HEK293 (cell line): ENCODE data around the gene CACNA1S.

Experiments used
- CTCF ChIA-PET: fragments of 350-600 bp; formaldehyde crosslinking; extraction: SDS; loops from one replicate; lab custom pipeline; 2021; ENCODE audit warnings: antibody characterized with exemption; lab: Yijun Ruan, JAX
- POLR2A ChIA-PET: fragments of 300-600 bp; formaldehyde crosslinking; extraction: SDS; loops from one replicate; lab custom pipeline; 2020; ENCODE audit warnings: antibody characterized with exemption, inconsistent platforms; lab: Yijun Ruan, JAX
- H3K27ac ChIP-seq: fragments of 200-500 bp; sonication (Bioruptor generic); 2 replicates; pipeline ENCODE4 v1.5.1; 2014; ENCODE audit warnings: low read depth, low read length, control low read depth, inconsistent platforms; ENCODE audit errors: extremely low read depth
- H3K36me3 ChIP-seq, 2 experiments: fragments of 200-500 bp in 1 of 2; sonication (Bioruptor generic) in 1 of 2; 1 replicate in 1 of 2; 2 replicates in 1 of 2; pipeline ENCODE4 v1.5.1; 2014 to 2017; ENCODE audit warnings: inconsistent platforms in 2 of 2, low read length in 2 of 2; ENCODE audit not compliant: control insufficient read depth in 2 of 2, insufficient read depth in 1 of 2
- H3K4me1 ChIP-seq: fragments of 200-500 bp; sonication (Bioruptor generic); 2 replicates; pipeline ENCODE4 v1.5.1; 2014; ENCODE audit warnings: mild to moderate bottlenecking, low read length, inconsistent platforms; ENCODE audit not compliant: control insufficient read depth, insufficient read depth
- H3K4me3 ChIP-seq: 2 replicates; pipeline ENCODE4 v1.5.1; 2011; ENCODE audit warnings: low read depth, mild to moderate bottlenecking, control low read depth, low read length, moderate library complexity
- H3K9me3 ChIP-seq: fragments of 200-500 bp; sonication (Bioruptor generic); 2 replicates; pipeline ENCODE4 v1.5.1; 2014; ENCODE audit warnings: low read depth, low read length, inconsistent platforms; ENCODE audit not compliant: control insufficient read depth, insufficient read depth
- KLF16 ChIP-seq: fragments of 450-650 bp; formaldehyde crosslinking; IDR thresholded peaks from 2 replicates; pipeline ENCODE4 v1.5.1; 2017; ENCODE audit warnings: missing biosample characterization, missing genetic modification characterization
- MEIS1 ChIP-seq: sonication (generic); formaldehyde crosslinking; IDR thresholded peaks from 2 replicates; pipeline ENCODE4 v1.8.1; 2022; ENCODE audit warnings: missing genetic modification reagents, mild to moderate bottlenecking, borderline replicate concordance
- MZF1 ChIP-seq: fragments of 450-650 bp; formaldehyde crosslinking; IDR thresholded peaks from 2 replicates; pipeline ENCODE4 v1.5.1; 2017; ENCODE audit warnings: missing biosample characterization, missing genetic modification characterization, borderline replicate concordance
- PATZ1 ChIP-seq: fragments of 450-650 bp; formaldehyde crosslinking; IDR thresholded peaks from 2 replicates; pipeline ENCODE4 v1.5.1; 2016; ENCODE audit warnings: missing biosample characterization, missing genetic modification characterization
- PRDM2 ChIP-seq: fragments of 450-650 bp; formaldehyde crosslinking; IDR thresholded peaks from 2 replicates; pipeline ENCODE4 v1.5.1; 2016; ENCODE audit warnings: missing biosample characterization, missing genetic modification characterization, borderline replicate concordance
- SP2 ChIP-seq: fragments of 450-650 bp; formaldehyde crosslinking; IDR thresholded peaks from 2 replicates; pipeline ENCODE4 v1.5.1; 2016; ENCODE audit warnings: missing biosample characterization, missing genetic modification characterization
- SP3 ChIP-seq: fragments of 450-650 bp; formaldehyde crosslinking; IDR thresholded peaks from 2 replicates; pipeline ENCODE4 v1.5.1; 2016; ENCODE audit warnings: missing biosample characterization, missing genetic modification characterization
- TRIM28 ChIP-seq: IDR thresholded peaks from 2 replicates; pipeline ENCODE4 v1.6.1; 2011; ENCODE audit warnings: low read length, control low read depth, borderline replicate concordance
- ZBTB26 ChIP-seq: fragments of 450-650 bp; formaldehyde crosslinking; optimal IDR thresholded peaks from 2 replicates; pipeline ENCODE3; 2016; ENCODE audit warnings: missing biosample characterization, mild to moderate bottlenecking, missing genetic modification characterization
- ZBTB48 ChIP-seq: fragments of 450-650 bp; formaldehyde crosslinking; IDR thresholded peaks from 2 replicates; pipeline ENCODE4 v1.5.1; 2016; ENCODE audit warnings: missing biosample characterization, missing genetic modification characterization
- ZBTB8A ChIP-seq: fragments of 450-650 bp; formaldehyde crosslinking; IDR thresholded peaks from 2 replicates; pipeline ENCODE4 v1.5.1; 2016; ENCODE audit warnings: missing biosample characterization, missing genetic modification characterization
- ZFHX2 ChIP-seq: fragments of 450-650 bp; formaldehyde crosslinking; conservative IDR thresholded peaks from 2 replicates; pipeline ENCODE4 v1.5.1; 2016; ENCODE audit warnings: missing biosample characterization, missing genetic modification characterization
- ZNF16 ChIP-seq: fragments of 450-650 bp; formaldehyde crosslinking; IDR thresholded peaks from 2 replicates; pipeline ENCODE4 v1.5.1; 2016; ENCODE audit warnings: low read depth, missing biosample characterization, missing genetic modification characterization
- ZNF223 ChIP-seq: fragments of 450-650 bp; formaldehyde crosslinking; IDR thresholded peaks from 2 replicates; pipeline ENCODE4 v1.5.1; 2016; ENCODE audit warnings: missing biosample characterization, missing genetic modification characterization
- ZNF274 ChIP-seq, 2 experiments: fragments of 200-500 bp in 1 of 2; fragments of 450-650 bp in 1 of 2; sonication (Bioruptor generic) in 1 of 2; formaldehyde crosslinking in 1 of 2; IDR thresholded peaks; 2 replicates each; pipeline versions ENCODE4 v1.5.1 to v1.6.1; 2014 to 2016; ENCODE audit warnings: borderline replicate concordance in 1 of 2, inconsistent platforms in 1 of 2, low read length in 1 of 2, missing biosample characterization in 1 of 2, missing genetic modification characterization in 1 of 2
- ZNF558 ChIP-seq: fragments of 450-650 bp; formaldehyde crosslinking; IDR thresholded peaks from 2 replicates; pipeline ENCODE4 v1.5.1; 2016; ENCODE audit warnings: missing biosample characterization, missing genetic modification characterization
- ZNF626 ChIP-seq: fragments of 450-650 bp; sonication (Bioruptor Pico); formaldehyde crosslinking; IDR thresholded peaks from 2 replicates; pipeline ENCODE4 v1.5.1; 2018; ENCODE audit warnings: missing biosample characterization, missing genetic modification characterization, inconsistent platforms
- ZNF747 ChIP-seq: fragments of 450-650 bp; formaldehyde crosslinking; IDR thresholded peaks from 2 replicates; pipeline ENCODE4 v1.5.1; 2016; ENCODE audit warnings: missing biosample characterization, missing genetic modification characterization

CACNA1S gene

GRCh38 chr1:201154389-201155165 is 42.4 kb upstream of the CACNA1S start, which contains the start of gene TMEM9:
TSS of gene TMEM9 (minus strand) at chr1:201154474. CDS start at chr1:201153923, 551 bp downstream.
- TF ChIP-seq SP3 (tag by site-specific recombination) = peak; percentile 81
- TF ChIP-seq ZNF747 = no peak
- peak; percentile 90 for TF ChIP-seq SP2 (tag by site-specific recombination)
- TF ChIP-seq TRIM28 = 0 out of 2 replicates have a peak, but pooled peaks have one; percentile 65
- no peak for TF ChIP-seq ZNF274 (IDR thresholded peaks at IDR 0.05; ENCODE audit: low read length)
- TF ChIP-seq ZNF274 (tag by site-specific recombination; IDR thresholded peaks at IDR 0.05; ENCODE audit: borderline replicate concordance) = no peak
- TF ChIP-seq MEIS1 = no peak
- TF ChIP-seq PRDM2 (tag by site-specific recombination) = no peak
- 0 out of 2 replicates have a peak, but pooled peaks have one; percentile 17 for TF ChIP-seq MZF1 (tag by site-specific recombination)
- TF ChIP-seq ZNF223 (tag by site-specific recombination) = no peak
- TF ChIP-seq ZBTB8A (tag by site-specific recombination) = peak; percentile 79
- 0 out of 2 replicates have a peak, but pooled peaks have one; percentile 1 for TF ChIP-seq KLF16 (tag by site-specific recombination)
- TF ChIP-seq ZBTB48 (tag by site-specific recombination) = peak; percentile 100
- 0 out of 2 replicates have a peak, but pooled peaks have one; percentile 1 for TF ChIP-seq ZFHX2 (tag by site-specific recombination)
- TF ChIP-seq PATZ1 (tag by site-specific recombination) = 0 out of 2 replicates have a peak, but pooled peaks have one; percentile 40
- no peak for TF ChIP-seq ZNF16 (tag by site-specific recombination)
- peak; percentile 48 for TF ChIP-seq ZBTB26
- TF ChIP-seq ZNF558 (tag by site-specific recombination) = no peak
- no peak for TF ChIP-seq ZNF626 (tag by site-specific recombination)
- no peaks in the 10 kb centered on the region; the same call in 1 of the 2 replicates for H3K4me1 ChIP-seq
- CTCF ChIA-PET = interaction anchor here (1.0 to 1.4 kb wide), 2 partner anchors 35 to 69 kb away, joined by 4 to 10 read pairs; no protein-coding TSS in a partner anchor
- POLR2A ChIA-PET = interaction anchor here (0.8 to 2.3 kb wide), 4 partner anchors 11 to 16 kb away, joined by 3 to 21 read pairs (median 4); no protein-coding TSS in a partner anchor
- peaks cover 11 to 35% of the 10 kb centered on the region in 2 experiments; a peak in 1 of 3 replicates for H3K36me3 ChIP-seq
- peak within 1 kb of the TSS; percentile 55; the same call in 1 of the 2 replicates for H3K27ac ChIP-seq
- peak within 1 kb of the TSS; percentile 78 for H3K4me3 ChIP-seq
- no peaks in the 10 kb centered on the region for H3K9me3 ChIP-seq
